Measurements from ENCODE around the gene CCNL2. TPM values are rescaled to one million over a fixed set of nuclear protein-coding genes. Genes with fewer than 3 reads are reported as not detected.

CCNL2 gene
- total and polyA plus RNA-seq, 4 donors = 46.4 to 170 (median 104) TPM

- WGBS = under 1% methylated on average over 85 of the region's 85 CpGs
- peaks cover 7 to 33% (median 28%) of the 10 kb centered on the region in 4 donors for H3K4me1 ChIP-seq (ENCODE audit: control insufficient read depth in 4 of 4, insufficient read depth in 4 of 4, low read length in 3 of 4)
- H3K36me3 ChIP-seq (ENCODE audit: control insufficient read depth in 4 of 4, insufficient read depth in 3 of 4, low read depth in 1 of 4, low read length in 3 of 4) = peaks cover 0 to 4% (median 0%) of the 10 kb centered on the region in 4 donors
Measured at GRCh38 chr1:1374929-1375662, 24.0 kb downstream of the CCNL2 start, which contains the start of gene AURKAIP1. Gene AURKAIP1 (minus strand): TSS chr1:1375207. CDS start chr1:1374756, 451 bp downstream.

More at GRCh38 chr1:1374929-1375662, 24.0 kb downstream of the CCNL2 start, which contains the start of gene AURKAIP1:
- H3K9ac ChIP-seq (ENCODE audit: low read depth in 1 of 2, low read length in 2 of 2) = peak within 1 kb of the TSS; percentile 72 to 94
- no peaks in the 10 kb centered on the region for H3K27me3 ChIP-seq (ENCODE audit: control insufficient read depth in 4 of 4, insufficient read depth in 4 of 4, low read length in 3 of 4)
- TF ChIP-seq SP1 (IDR thresholded peaks at IDR 0.05) (peak; percentile 82), NR2F2 (IDR thresholded peaks at IDR 0.05) (peak; percentile 36), FOXA2 (IDR thresholded peaks at IDR 0.05) (no peak), REST (IDR thresholded peaks at IDR 0.05) (no peak), JUND (IDR thresholded peaks at IDR 0.05) (no peak), FOXA1 (IDR thresholded peaks at IDR 0.05) (no peak), MAX (IDR thresholded peaks at IDR 0.05) (peak; percentile 87), YY1 (IDR thresholded peaks at IDR 0.05) (peak; percentile 90), RAD21 (IDR thresholded peaks at IDR 0.05) (peak; percentile 31 to 34), EGR1 (IDR thresholded peaks at IDR 0.05; ENCODE audit: low read depth in 2 of 2) (peak; percentile 81 to 94), HNF4A (conservative IDR thresholded peaks at IDR 0.05) (peak in 1 of 2 donors; percentile 40), ZBTB33 (IDR thresholded peaks at IDR 0.05) (peak; percentile 98), GABPA (IDR thresholded peaks at IDR 0.05 in 1 of 2, conservative IDR thresholded peaks at IDR 0.05 in 1 of 2) (peak; percentile 97), TAF1 (conservative IDR thresholded peaks at IDR 0.05) (no peak), RXRA (IDR thresholded peaks at IDR 0.05) (peak; percentile 35 to 47), HNF4G (IDR thresholded peaks at IDR 0.05) (no peak)
- TF ChIP-seq, protein P1, sequence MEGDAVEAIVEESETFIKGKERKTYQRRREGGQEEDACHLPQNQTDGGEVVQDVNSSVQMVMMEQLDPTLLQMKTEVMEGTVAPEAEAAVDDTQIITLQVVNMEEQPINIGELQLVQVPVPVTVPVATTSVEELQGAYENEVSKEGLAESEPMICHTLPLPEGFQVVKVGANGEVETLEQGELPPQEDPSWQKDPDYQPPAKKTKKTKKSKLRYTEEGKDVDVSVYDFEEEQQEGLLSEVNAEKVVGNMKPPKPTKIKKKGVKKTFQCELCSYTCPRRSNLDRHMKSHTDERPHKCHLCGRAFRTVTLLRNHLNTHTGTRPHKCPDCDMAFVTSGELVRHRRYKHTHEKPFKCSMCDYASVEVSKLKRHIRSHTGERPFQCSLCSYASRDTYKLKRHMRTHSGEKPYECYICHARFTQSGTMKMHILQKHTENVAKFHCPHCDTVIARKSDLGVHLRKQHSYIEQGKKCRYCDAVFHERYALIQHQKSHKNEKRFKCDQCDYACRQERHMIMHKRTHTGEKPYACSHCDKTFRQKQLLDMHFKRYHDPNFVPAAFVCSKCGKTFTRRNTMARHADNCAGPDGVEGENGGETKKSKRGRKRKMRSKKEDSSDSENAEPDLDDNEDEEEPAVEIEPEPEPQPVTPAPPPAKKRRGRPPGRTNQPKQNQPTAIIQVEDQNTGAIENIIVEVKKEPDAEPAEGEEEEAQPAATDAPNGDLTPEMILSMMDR (IDR thresholded peaks at IDR 0.05; ENCODE audit: low read depth, low read length, missing input control) = no peak
- TF ChIP-seq, protein P2, sequence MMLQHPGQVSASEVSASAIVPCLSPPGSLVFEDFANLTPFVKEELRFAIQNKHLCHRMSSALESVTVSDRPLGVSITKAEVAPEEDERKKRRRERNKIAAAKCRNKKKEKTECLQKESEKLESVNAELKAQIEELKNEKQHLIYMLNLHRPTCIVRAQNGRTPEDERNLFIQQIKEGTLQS (IDR thresholded peaks at IDR 0.05) = no peak
- peak within 1 kb of the TSS; percentile 77 to 87 for H3K27ac ChIP-seq (ENCODE audit: low read depth in 1 of 2, low read length in 2 of 2)
- peak within 1 kb of the TSS; percentile 73 to 98 (median 82) for H3K4me3 ChIP-seq (ENCODE audit: low read depth in 1 of 3, low read length in 3 of 3)
- H3K9me3 ChIP-seq (ENCODE audit: control insufficient read depth in 4 of 4, low read length in 3 of 4) = no peaks in the 10 kb centered on the region
- DNase-seq (ENCODE audit: low spot score) = peak; percentile 94
